Chondrocyte (in vitro differentiated cells): Measurements from ENCODE around the gene MACROD2. TPM values are rescaled to one million over a fixed set of nuclear protein-coding genes. Genes with fewer than 3 reads are reported as not detected.

ENCODE experiments used
- DNase-seq: peaks from one replicate; pipeline ENCODE4 v3.0.0; 2021; ENCODE audit warnings: mixed read lengths, low spot score
- H3K27ac Mint-ChIP-seq: one replicate; pipeline ENCODE4 v1.8.0; 2021; ENCODE audit warnings: mild to moderate bottlenecking, moderate library complexity, mixed read lengths; ENCODE audit not compliant: unreplicated experiment
- H3K27me3 Mint-ChIP-seq: 2 replicates; pipeline ENCODE4 v1.8.0; 2021; ENCODE audit warnings: low read depth, mixed read lengths
- H3K36me3 Mint-ChIP-seq: 2 replicates; pipeline ENCODE4 v1.8.0; 2021; ENCODE audit warnings: low read depth, mixed read lengths
- H3K4me1 Mint-ChIP-seq: 2 replicates; pipeline ENCODE4 v1.8.0; 2021; ENCODE audit warnings: low read depth, mild to moderate bottlenecking, mixed read lengths
- H3K4me3 Mint-ChIP-seq: one replicate; pipeline ENCODE4 v1.8.0; 2021; ENCODE audit warnings: mild to moderate bottlenecking, moderate library complexity, mixed read lengths; ENCODE audit not compliant: unreplicated experiment
- H3K9me3 Mint-ChIP-seq: 2 replicates; pipeline ENCODE4 v1.8.0; 2021; ENCODE audit warnings: low read depth, mixed read lengths
- CTCF ChIP-seq: fragments of 200-600 bp; sonication (generic); IDR thresholded peaks from 2 replicates; pipeline ENCODE4 v1.5.0; 2021; ENCODE audit warnings: antibody characterized with exemption, mild to moderate bottlenecking, moderate library complexity
- total RNA-seq: library from RNA; stranded (reverse); gene quantifications from 3 replicates; pipeline ENCODE4 v1.2.1, GENCODE V29; 2021

MACROD2 gene
- total RNA-seq, 1 donor from 2014 or later, result 3.2 TPM

DNA sequence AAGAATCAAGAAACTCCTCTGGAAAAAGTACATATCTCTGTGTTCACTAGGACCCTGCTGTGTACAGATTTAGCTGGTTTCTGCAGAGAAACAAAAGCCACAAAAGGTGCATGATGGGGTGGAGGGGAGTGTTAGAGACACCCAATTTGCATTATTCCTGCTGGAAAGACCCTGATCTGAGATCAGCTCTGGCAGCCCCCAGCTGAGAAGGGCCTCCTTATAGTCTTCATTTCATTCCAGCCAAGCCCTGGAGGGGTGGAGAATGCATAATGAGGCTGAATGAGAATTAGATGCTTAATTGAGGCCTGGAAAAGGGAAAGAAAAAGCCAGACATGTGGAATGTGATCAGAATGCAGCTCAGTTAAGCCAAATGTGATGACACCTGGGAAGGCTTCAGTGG, 2032.4 kb downstream of the MACROD2 start:
- Mint-ChIP-seq H3K36me3 (no peaks in the 10 kb centered on the region), H3K27me3 (peaks cover 4% of the 10 kb centered on the region), H3K4me1 (no peaks in the 10 kb centered on the region), H3K4me3 (no peak overlapping the region), H3K27ac (no peak overlapping the region), H3K9me3 (peaks cover 2% of the 10 kb centered on the region)
- TF ChIP-seq CTCF, result no peak
- DNase-seq, result no peak

- peaks cover 4% of the 10 kb centered on the region for H3K27me3 Mint-ChIP-seq
- H3K4me3 Mint-ChIP-seq, result no peak overlapping the region
- no peak for TF ChIP-seq CTCF
- H3K9me3 Mint-ChIP-seq, result no peaks in the 10 kb centered on the region
- no peaks in the 10 kb centered on the region for H3K4me1 Mint-ChIP-seq
- no peak overlapping the region for H3K27ac Mint-ChIP-seq
- no peaks in the 10 kb centered on the region for H3K36me3 Mint-ChIP-seq
- no peak for DNase-seq
These were observed 2033.6 kb downstream of the MACROD2 start for GRCh38 chr20:16028923-16029322.

GRCh38 chr20:16030253-16030652, 2034.9 kb downstream of the MACROD2 start:
- no peaks in the 10 kb centered on the region for H3K36me3 Mint-ChIP-seq
- DNase-seq, result no peak
- H3K4me1 Mint-ChIP-seq, result no peaks in the 10 kb centered on the region
- H3K27ac Mint-ChIP-seq, result no peak overlapping the region
- TF ChIP-seq CTCF, result no peak
- no peak overlapping the region for H3K4me3 Mint-ChIP-seq
- no peaks in the 10 kb centered on the region for H3K9me3 Mint-ChIP-seq
- peaks cover 4% of the 10 kb centered on the region for H3K27me3 Mint-ChIP-seq

GRCh38 chr20:16035576-16035975, 2040.3 kb downstream of the MACROD2 start:
- no peak overlapping the region for H3K27ac Mint-ChIP-seq
- DNase-seq, result no peak
- no peaks in the 10 kb centered on the region for H3K36me3 Mint-ChIP-seq
- H3K4me1 Mint-ChIP-seq, result peaks cover 7% of the 10 kb centered on the region
- H3K27me3 Mint-ChIP-seq, result peaks cover 9% of the 10 kb centered on the region
- no peak overlapping the region for H3K4me3 Mint-ChIP-seq
- no peaks in the 10 kb centered on the region for H3K9me3 Mint-ChIP-seq
- no peak for TF ChIP-seq CTCF

DNA sequence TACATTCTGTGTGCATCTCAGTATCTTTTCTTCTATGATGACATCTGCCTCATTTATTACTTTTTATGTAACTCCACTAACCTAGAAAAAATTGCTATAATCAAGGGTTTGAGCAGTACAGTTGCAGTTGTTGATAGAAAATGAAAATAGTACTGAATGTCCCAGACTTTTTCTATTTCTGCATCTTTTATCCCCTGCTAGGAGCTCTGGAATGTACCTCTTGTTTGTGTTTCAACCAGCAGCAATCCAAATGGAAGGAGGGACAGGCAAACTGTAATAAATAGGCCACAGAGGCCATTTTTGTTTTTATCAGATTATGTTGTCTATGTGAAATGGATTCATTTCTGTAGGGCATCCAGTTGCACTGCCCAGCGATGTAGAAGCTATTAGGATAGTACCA, 2041.0 kb downstream of the MACROD2 start:
- peaks cover 12% of the 10 kb centered on the region for H3K27me3 Mint-ChIP-seq
- no peak for DNase-seq
- H3K9me3 Mint-ChIP-seq, result no peaks in the 10 kb centered on the region
- no peak overlapping the region for H3K27ac Mint-ChIP-seq
- H3K36me3 Mint-ChIP-seq, result no peaks in the 10 kb centered on the region
- H3K4me1 Mint-ChIP-seq, result peaks cover 7% of the 10 kb centered on the region
- H3K4me3 Mint-ChIP-seq, result no peak overlapping the region
- no peak for TF ChIP-seq CTCF
